Naive thymus-derived CD8-positive, alpha-beta T cell (primary cell): ENCODE results near the gene MAPK8IP2. TPM values are rescaled to one million over a fixed set of nuclear protein-coding genes. Genes with fewer than 3 reads are reported as not detected.

ENCODE experiments used
- ATAC-seq, 2 donors: fragments of 150-1000 bp; cut with Tn5 transposase in 1 of 2; sonication (Bioruptor Pico), chemical (Tn5 transposase) in 1 of 2; 1 replicate in 1 of 2; 2 replicates in 1 of 2; pipeline ENCODE4 v1.10.0; 2021; ENCODE audit warnings: mild to moderate bottlenecking in 2 of 2, moderate library complexity in 2 of 2
- POLR2A ChIA-PET: fragments of 350-600 bp; sonication (Branson Sonifier 250); formaldehyde crosslinking; loops from one replicate; lab custom pipeline; 2021; ENCODE audit warnings: antibody characterized with exemption; lab: Charles Lee
- DNase-seq, 10 donors: peaks; one replicate each; pipeline versions ENCODE4 v3.0.0 to v3.0.0-alpha.2; 2020 to 2022
- H3K27ac Mint-ChIP-seq, 10 donors: one replicate each; pipeline ENCODE4 v1.8.0; 2020 to 2022; ENCODE audit warnings: mild to moderate bottlenecking in 10 of 10, mixed read lengths in 10 of 10, moderate library complexity in 4 of 10, inconsistent platforms in 1 of 10
- H3K27me3 Mint-ChIP-seq, 5 donors: one replicate each; pipeline ENCODE4 v1.8.0; 2021 to 2022; ENCODE audit warnings: mixed read lengths in 5 of 5
- H3K36me3 Mint-ChIP-seq, 3 donors: one replicate each; pipeline ENCODE4 v1.8.0; 2020 to 2022; ENCODE audit warnings: mixed read lengths in 3 of 3, mild to moderate bottlenecking in 2 of 3, inconsistent platforms in 1 of 3
- H3K4me1 Mint-ChIP-seq, 4 donors: one replicate each; pipeline ENCODE4 v1.8.0; 2021 to 2022; ENCODE audit warnings: mixed read lengths in 4 of 4
- H3K4me3 Mint-ChIP-seq, 10 donors: one replicate each; pipeline ENCODE4 v1.8.0; 2020 to 2022; ENCODE audit warnings: mild to moderate bottlenecking in 10 of 10, mixed read lengths in 10 of 10, moderate library complexity in 6 of 10, inconsistent platforms in 1 of 10
- H3K9me3 Mint-ChIP-seq, 9 donors: one replicate each; pipeline ENCODE4 v1.8.0; 2020 to 2022; ENCODE audit warnings: mixed read lengths in 9 of 9, mild to moderate bottlenecking in 3 of 9, inconsistent platforms in 1 of 9, moderate library complexity in 1 of 9
- polyA plus RNA-seq, 3 donors: library from polyadenylated mRNA; unstranded; fragments of 300-500 nt; fragmentation: Illumina TruSeq; gene quantifications; one replicate each; pipeline ENCODE4 v1.2.3, GENCODE V29; 2021
- total RNA-seq, 8 experiments: library from RNA in 2 of 8; stranded (reverse) in 2 of 8; gene quantifications; one replicate each; pipeline ENCODE4 v1.2.3 and lab custom pipeline; 2021 to 2026

Gene MAPK8IP2
- total RNA-seq (under 1 TPM; 0.22 to 0.62 TPM), polyA plus RNA-seq (not detected), total RNA-seq (lab: John Stamatoyannopoulos, UW) (0.06 to 1.9 (median 0.53) reads per million in 6 experiments)

GRCh38 chr22:50600538-50600937, at the start of gene MAPK8IP2:
Gene MAPK8IP2, plus strand, starts transcription at chr22:50600793. Its CDS starts 26 bp downstream, at chr22:50600819.
- peaks cover 0 to 5% (median 0%) of the 10 kb centered on the region in 9 donors for H3K9me3 Mint-ChIP-seq
- ATAC-seq: peak; percentile 42 to 60
- POLR2A ChIA-PET: interaction anchor here (1.1 kb wide), 1 partner anchor 41 kb away, joined by 3 read pairs; no protein-coding TSS in a partner anchor
- no peak for DNase-seq
- H3K27ac Mint-ChIP-seq: peak within 1 kb of the TSS in 4 of 10 donors; percentile 29 to 48 (median 33)
- peaks cover 19 to 36% (median 24%) of the 10 kb centered on the region in 5 donors for H3K27me3 Mint-ChIP-seq
- H3K4me1 Mint-ChIP-seq: peaks cover 7 to 17% (median 13%) of the 10 kb centered on the region in 4 donors
- peaks cover 12 to 16% (median 14%) of the 10 kb centered on the region in 3 donors for H3K36me3 Mint-ChIP-seq
- H3K4me3 Mint-ChIP-seq: peak within 1 kb of the TSS; percentile 52 to 84 (median 74)

- no peaks in the 10 kb centered on the region for H3K9me3 Mint-ChIP-seq
- H3K27me3 Mint-ChIP-seq: no peaks in the 10 kb centered on the region
- no peak for ATAC-seq
- H3K4me3 Mint-ChIP-seq: peak overlapping the region in 6 of 10 donors; percentile 26 to 76 (median 56)
- peaks cover 12 to 32% (median 24%) of the 10 kb centered on the region in 4 donors for H3K4me1 Mint-ChIP-seq
- POLR2A ChIA-PET: interaction anchor here (0.9 to 6.7 kb wide), 5 partner anchors 11 to 32 kb away, joined by 3 to 72 read pairs (median 10); partner anchors contain the start of genes CHKB, SCO2, SYCE3 and TYMP
- H3K27ac Mint-ChIP-seq: peak overlapping the region in 5 of 10 donors; percentile 67 to 93 (median 80)
- no peak for DNase-seq
- no peaks in the 10 kb centered on the region for H3K36me3 Mint-ChIP-seq
These were observed 49.3 kb upstream of the MAPK8IP2 start for GRCh38 chr22:50551160-50551752.

GRCh38 chr22:50553310-50553709, 47.3 kb upstream of the MAPK8IP2 start:
- H3K4me1 Mint-ChIP-seq: peaks cover 10 to 27% (median 22%) of the 10 kb centered on the region in 4 donors
- no peak overlapping the region for H3K4me3 Mint-ChIP-seq
- H3K9me3 Mint-ChIP-seq: no peaks in the 10 kb centered on the region
- H3K36me3 Mint-ChIP-seq: no peaks in the 10 kb centered on the region
- H3K27ac Mint-ChIP-seq: no peak overlapping the region
- DNase-seq (no peak), ATAC-seq (no peak)
- H3K27me3 Mint-ChIP-seq: no peaks in the 10 kb centered on the region
- POLR2A ChIA-PET: interaction anchor here (4.0 to 6.7 kb wide), 2 partner anchors 13 to 26 kb away, joined by 19 to 72 read pairs; partner anchors contain the start of genes SCO2 and TYMP

GRCh38 chr22:50556703-50557102, 43.9 kb upstream of the MAPK8IP2 start:
- DNase-seq: no peak

GRCh38 chr22:50560034-50560433, 40.6 kb upstream of the MAPK8IP2 start:
- no peak overlapping the region for H3K4me3 Mint-ChIP-seq
- ATAC-seq: no peak
- no peaks in the 10 kb centered on the region for H3K9me3 Mint-ChIP-seq
- H3K4me1 Mint-ChIP-seq: peaks cover 12 to 23% (median 17%) of the 10 kb centered on the region in 4 donors
- H3K36me3 Mint-ChIP-seq: no peaks in the 10 kb centered on the region
- H3K27ac Mint-ChIP-seq: no peak overlapping the region
- POLR2A ChIA-PET: interaction anchor here (0.8 to 2.5 kb wide), 5 partner anchors 11 to 54 kb away, joined by 3 to 6 read pairs (median 4); partner anchors contain the start of gene MAPK8IP2
- no peaks in the 10 kb centered on the region for H3K27me3 Mint-ChIP-seq
- DNase-seq: no peak

More at GRCh38 chr22:50556703-50557102, 43.9 kb upstream of the MAPK8IP2 start:
- H3K27ac Mint-ChIP-seq: no peak overlapping the region
- no peaks in the 10 kb centered on the region for H3K27me3 Mint-ChIP-seq
- no peaks in the 10 kb centered on the region for H3K9me3 Mint-ChIP-seq
- ATAC-seq: no peak
- peaks cover 3 to 8% (median 4%) of the 10 kb centered on the region in 4 donors for H3K4me1 Mint-ChIP-seq
- no peaks in the 10 kb centered on the region for H3K36me3 Mint-ChIP-seq
- H3K4me3 Mint-ChIP-seq: no peak overlapping the region
- POLR2A ChIA-PET: interaction anchor here (0.7 kb wide), 1 partner anchor 49 kb away, joined by 3 read pairs; the partner anchor contains the start of gene NCAPH2

GRCh38 chr22:50561401-50562358, 38.9 kb upstream of the MAPK8IP2 start:
- no peaks in the 10 kb centered on the region for H3K27me3 Mint-ChIP-seq
- no peaks in the 10 kb centered on the region for H3K9me3 Mint-ChIP-seq
- no peak for ATAC-seq
- H3K4me1 Mint-ChIP-seq: peaks cover 12 to 23% (median 17%) of the 10 kb centered on the region in 4 donors
- peak overlapping the region; percentile 33 to 81 (median 68) for H3K4me3 Mint-ChIP-seq
- H3K27ac Mint-ChIP-seq: peak overlapping the region; percentile 32 to 94 (median 66)
- DNase-seq: peak in 1 of 10 donors; percentile 15
- no peaks in the 10 kb centered on the region for H3K36me3 Mint-ChIP-seq
- POLR2A ChIA-PET: interaction anchor here (2.5 kb wide), 1 partner anchor 35 kb away, joined by 6 read pairs; no protein-coding TSS in a partner anchor

GRCh38 chr22:50562523-50563412, 37.8 kb upstream of the MAPK8IP2 start, which contains the start of gene SYCE3:
Gene SYCE3, minus strand, starts transcription at chr22:50562919. Its CDS starts 6,514 bp downstream, at chr22:50556405.
- Mint-ChIP-seq H3K27ac (peak within 1 kb of the TSS; percentile 72 to 96 (median 91)), H3K36me3 (peaks cover 0 to 2% (median 0%) of the 10 kb centered on the region in 3 donors), H3K27me3 (no peaks in the 10 kb centered on the region), H3K9me3 (no peaks in the 10 kb centered on the region), H3K4me3 (peak within 1 kb of the TSS; percentile 91 to 98 (median 94)), H3K4me1 (peaks cover 12 to 23% (median 17%) of the 10 kb centered on the region in 4 donors)
- DNase-seq: peak; percentile 93 to 99 (median 97)
- POLR2A ChIA-PET: interaction anchor here (0.8 to 4.7 kb wide), 15 partner anchors 12 to 94 kb away, joined by 3 to 26 read pairs (median 7); partner anchors contain the start of genes CHKB, CPT1B, LMF2 and NCAPH2
- peak; percentile 95 to 98 for ATAC-seq

GRCh38 chr22:50563413-50564160, 37.0 kb upstream of the MAPK8IP2 start:
- Mint-ChIP-seq H3K4me1 (peaks cover 12 to 23% (median 17%) of the 10 kb centered on the region in 4 donors), H3K9me3 (no peaks in the 10 kb centered on the region), H3K36me3 (peaks cover 0 to 8% (median 0%) of the 10 kb centered on the region in 3 donors), H3K4me3 (peak overlapping the region; percentile 91 to 98 (median 94)), H3K27me3 (no peaks in the 10 kb centered on the region), H3K27ac (peak overlapping the region; percentile 72 to 96 (median 90))
- POLR2A ChIA-PET: interaction anchor here (0.6 to 4.7 kb wide), 17 partner anchors 13 to 95 kb away, joined by 3 to 26 read pairs (median 7); partner anchors contain the start of genes CHKB, CPT1B, LMF2 and NCAPH2
- ATAC-seq: peak in 1 of 2 donors; percentile 0
- no peak for DNase-seq

GRCh38 chr22:50564289-50564688, 36.3 kb upstream of the MAPK8IP2 start:
- no peak for ATAC-seq
- no peak for DNase-seq
- POLR2A ChIA-PET: interaction anchor here (0.6 to 4.7 kb wide), 6 partner anchors 16 to 56 kb away, joined by 3 to 26 read pairs (median 14); partner anchors contain the start of genes CHKB, LMF2, NCAPH2 and SCO2
- peaks cover 0 to 15% (median 1%) of the 10 kb centered on the region in 3 donors for H3K36me3 Mint-ChIP-seq
- H3K4me1 Mint-ChIP-seq: peaks cover 12 to 23% (median 17%) of the 10 kb centered on the region in 4 donors
- no peaks in the 10 kb centered on the region for H3K9me3 Mint-ChIP-seq
- H3K27ac Mint-ChIP-seq: no peak overlapping the region
- H3K27me3 Mint-ChIP-seq: no peaks in the 10 kb centered on the region
- H3K4me3 Mint-ChIP-seq: peak overlapping the region in 3 of 10 donors; percentile 6 to 22 (median 18)

- peaks cover 0 to 26% (median 9%) of the 10 kb centered on the region in 3 donors for H3K36me3 Mint-ChIP-seq
- ATAC-seq (no peak), DNase-seq (no peak)
- peaks cover 6 to 12% (median 10%) of the 10 kb centered on the region in 4 donors for H3K4me1 Mint-ChIP-seq
- H3K27me3 Mint-ChIP-seq: no peaks in the 10 kb centered on the region
- H3K4me3 Mint-ChIP-seq: no peak overlapping the region
- no peak overlapping the region for H3K27ac Mint-ChIP-seq
- H3K9me3 Mint-ChIP-seq: no peaks in the 10 kb centered on the region
- POLR2A ChIA-PET: no interaction called here
These were observed 32.8 kb upstream of the MAPK8IP2 start for GRCh38 chr22:50567721-50568252.
